ENCODE data around the gene SGO2.
"Not testable (repeated sequence)": the region's sequence is repeated elsewhere in the genome, so short reads cannot be mapped to it uniquely, and the experiment has no call there.

The SGO2 gene

GRCh38 chr2:200525066-200525465 lies 941 bp upstream of the SGO2 start:
- H3K27me3 ChIP-seq (ENCODE audit: control insufficient read depth, insufficient read depth, low read length): peaks cover 32% of the 10 kb centered on the region
- H3K9ac ChIP-seq (ENCODE audit: low read length): no peak overlapping the region
- no peaks in the 10 kb centered on the region for H3K36me3 ChIP-seq (ENCODE audit: control insufficient read depth, low read depth, low read length)
- H3K4me3 ChIP-seq (ENCODE audit: low read length): peak overlapping the region; percentile 97
- H3K27ac ChIP-seq (ENCODE audit: low read length): no peak overlapping the region
- no peaks in the 10 kb centered on the region for H3K9me3 ChIP-seq (ENCODE audit: control insufficient read depth, low read depth, low read length)
- peaks cover 8% of the 10 kb centered on the region for H3K4me1 ChIP-seq (ENCODE audit: control insufficient read depth, low read depth, low read length)

- H3K27me3 ChIP-seq (ENCODE audit: control insufficient read depth, insufficient read depth, low read length): peaks cover 31% of the 10 kb centered on the region
- H3K27ac ChIP-seq (ENCODE audit: low read length): no peak overlapping the region
- H3K4me3 ChIP-seq (ENCODE audit: low read length): peak overlapping the region; percentile 97
- no peaks in the 10 kb centered on the region for H3K36me3 ChIP-seq (ENCODE audit: control insufficient read depth, low read depth, low read length)
- no peak overlapping the region for H3K9ac ChIP-seq (ENCODE audit: low read length)
- peaks cover 8% of the 10 kb centered on the region for H3K4me1 ChIP-seq (ENCODE audit: control insufficient read depth, low read depth, low read length)
- no peaks in the 10 kb centered on the region for H3K9me3 ChIP-seq (ENCODE audit: control insufficient read depth, low read depth, low read length)
These were observed 491 bp upstream of the SGO2 start for GRCh38 chr2:200525551-200525881.

- Histone ChIP-seq H3K9ac (ENCODE audit: low read length) (no peak overlapping the region), H3K27me3 (ENCODE audit: control insufficient read depth, insufficient read depth, low read length) (peaks cover 10% of the 10 kb centered on the region), H3K4me3 (ENCODE audit: low read length) (no peak overlapping the region), H3K36me3 (ENCODE audit: control insufficient read depth, low read depth, low read length) (peaks cover 3% of the 10 kb centered on the region), H3K4me1 (ENCODE audit: control insufficient read depth, low read depth, low read length) (peaks cover 8% of the 10 kb centered on the region), H3K27ac (ENCODE audit: low read length) (no peak overlapping the region), H3K9me3 (ENCODE audit: control insufficient read depth, low read depth, low read length) (no peaks in the 10 kb centered on the region)
These were observed 2.2 kb downstream of the SGO2 start for GRCh38 chr2:200528228-200528627.

DNA sequence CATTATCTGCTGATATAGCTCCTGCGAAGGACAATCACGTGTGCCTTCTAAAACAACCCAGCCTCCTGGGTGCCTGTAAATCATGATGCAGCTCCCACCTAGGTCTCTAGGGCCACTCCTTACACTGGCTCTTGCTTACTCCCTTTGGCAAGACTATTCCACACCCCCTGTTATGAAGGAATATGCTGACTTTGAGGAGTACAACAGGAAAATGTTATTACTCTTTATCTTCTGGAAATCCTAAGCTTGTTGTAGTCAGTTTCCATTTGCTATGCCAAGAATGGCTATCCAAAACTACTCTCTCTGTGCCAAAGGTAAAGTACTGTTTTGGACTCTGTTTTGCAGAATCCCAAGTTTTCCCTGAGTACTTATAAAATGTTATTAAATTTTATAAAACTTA lies 7.7 kb downstream of the SGO2 start:
- Histone ChIP-seq H3K4me3 (ENCODE audit: low read length) (no peak overlapping the region), H3K9me3 (ENCODE audit: control insufficient read depth, low read depth, low read length) (no peaks in the 10 kb centered on the region), H3K36me3 (ENCODE audit: control insufficient read depth, low read depth, low read length) (peaks cover 11% of the 10 kb centered on the region), H3K27ac (ENCODE audit: low read length) (no peak overlapping the region), H3K4me1 (ENCODE audit: control insufficient read depth, low read depth, low read length) (no peaks in the 10 kb centered on the region), H3K27me3 (ENCODE audit: control insufficient read depth, insufficient read depth, low read length) (no peaks in the 10 kb centered on the region), H3K9ac (ENCODE audit: low read length) (no peak overlapping the region)

DNA sequence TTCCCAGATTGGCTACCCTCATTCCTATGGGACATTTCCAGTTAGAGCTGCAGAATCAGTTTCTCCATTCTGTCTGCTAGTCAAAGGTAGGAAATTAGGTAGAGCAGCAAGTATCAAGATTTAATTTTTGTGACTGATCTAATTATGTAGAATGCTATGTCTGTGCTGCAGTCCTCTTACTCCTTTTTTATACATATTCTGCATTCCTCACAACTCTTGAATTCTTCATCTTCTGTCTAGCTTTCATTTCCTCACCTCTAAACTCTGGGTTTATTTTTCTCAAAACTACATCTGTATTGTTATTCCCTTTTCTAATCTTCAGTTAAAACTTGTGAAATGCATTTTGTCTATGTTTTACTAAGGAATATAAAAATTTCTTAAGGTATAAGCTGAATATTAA lies 8.6 kb downstream of the SGO2 start:
- Histone ChIP-seq H3K9me3 (ENCODE audit: control insufficient read depth, low read depth, low read length) (no peaks in the 10 kb centered on the region), H3K27ac (ENCODE audit: low read length) (no peak overlapping the region), H3K4me1 (ENCODE audit: control insufficient read depth, low read depth, low read length) (no peaks in the 10 kb centered on the region), H3K27me3 (ENCODE audit: control insufficient read depth, insufficient read depth, low read length) (no peaks in the 10 kb centered on the region), H3K4me3 (ENCODE audit: low read length) (no peak overlapping the region), H3K36me3 (ENCODE audit: control insufficient read depth, low read depth, low read length) (peaks cover 11% of the 10 kb centered on the region), H3K9ac (ENCODE audit: low read length) (no peak overlapping the region)

- Histone ChIP-seq H3K9me3 (ENCODE audit: control insufficient read depth, low read depth, low read length) (no peaks in the 10 kb centered on the region), H3K27me3 (ENCODE audit: control insufficient read depth, insufficient read depth, low read length) (no peaks in the 10 kb centered on the region), H3K27ac (ENCODE audit: low read length) (no peak overlapping the region), H3K4me1 (ENCODE audit: control insufficient read depth, low read depth, low read length) (no peaks in the 10 kb centered on the region), H3K36me3 (ENCODE audit: control insufficient read depth, low read depth, low read length) (peaks cover 9% of the 10 kb centered on the region), H3K9ac (ENCODE audit: low read length) (no peak overlapping the region), H3K4me3 (ENCODE audit: low read length) (no peak overlapping the region)
These were observed 12.1 kb downstream of the SGO2 start for GRCh38 chr2:200538139-200538538.

DNA sequence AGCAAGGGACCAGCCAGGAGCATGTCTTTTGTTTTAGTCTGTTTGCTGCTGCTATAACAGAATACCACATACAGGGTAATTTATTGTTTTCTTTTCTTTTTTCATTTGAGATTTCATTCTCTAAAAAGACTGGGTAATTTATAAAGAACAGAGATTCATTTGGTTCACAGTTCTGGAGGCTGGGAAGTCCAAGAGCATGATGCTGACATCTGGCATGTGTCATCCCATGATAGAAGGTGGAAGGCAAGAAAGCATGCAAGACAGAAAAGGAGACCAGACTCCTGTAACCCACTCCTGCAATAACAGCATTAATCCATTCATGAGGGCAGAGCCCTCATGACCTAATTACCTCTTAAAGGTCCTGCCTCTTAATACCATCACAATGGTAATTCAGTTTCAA lies 14.8 kb downstream of the SGO2 start:
- Histone ChIP-seq H3K9me3 (ENCODE audit: control insufficient read depth, low read depth, low read length) (no peaks in the 10 kb centered on the region), H3K9ac (ENCODE audit: low read length) (no peak overlapping the region), H3K4me1 (ENCODE audit: control insufficient read depth, low read depth, low read length) (no peaks in the 10 kb centered on the region), H3K4me3 (ENCODE audit: low read length) (no peak overlapping the region), H3K27me3 (ENCODE audit: control insufficient read depth, insufficient read depth, low read length) (no peaks in the 10 kb centered on the region), H3K27ac (ENCODE audit: low read length) (no peak overlapping the region), H3K36me3 (ENCODE audit: control insufficient read depth, low read depth, low read length) (peaks cover 13% of the 10 kb centered on the region)

GRCh38 chr2:200566596-200566995 lies 40.6 kb downstream of the SGO2 start:
- not testable (repeated sequence) for H3K27ac ChIP-seq (ENCODE audit: low read length); H3K4me3 ChIP-seq (ENCODE audit: low read length); H3K36me3 ChIP-seq (ENCODE audit: control insufficient read depth, low read depth, low read length); H3K9me3 ChIP-seq (ENCODE audit: control insufficient read depth, low read depth, low read length); H3K9ac ChIP-seq (ENCODE audit: low read length); H3K27me3 ChIP-seq (ENCODE audit: control insufficient read depth, insufficient read depth, low read length); H3K4me1 ChIP-seq (ENCODE audit: control insufficient read depth, low read depth, low read length)

DNA sequence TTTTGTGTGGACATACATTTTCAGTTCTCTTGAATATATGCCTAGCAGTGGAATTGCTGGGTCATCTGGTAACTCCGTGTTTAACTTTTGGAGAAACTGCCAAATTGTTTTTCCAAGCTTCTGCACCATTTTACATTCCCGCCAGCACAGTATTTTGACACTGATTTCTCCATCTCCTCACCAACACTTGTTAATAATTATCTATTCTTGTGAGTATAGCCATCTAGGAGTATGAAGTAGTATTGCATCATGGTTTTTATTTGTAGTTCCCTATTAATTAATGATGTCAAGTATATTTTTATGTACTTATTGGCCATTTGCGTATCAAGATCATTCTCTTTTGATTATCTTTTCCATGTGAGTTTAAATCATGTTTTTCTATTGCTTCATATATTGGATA lies 41.9 kb downstream of the SGO2 start:
- Histone ChIP-seq H3K9ac (ENCODE audit: low read length) (no peak overlapping the region), H3K4me3 (ENCODE audit: low read length) (no peak overlapping the region), H3K27me3 (ENCODE audit: control insufficient read depth, insufficient read depth, low read length) (no peaks in the 10 kb centered on the region), H3K36me3 (ENCODE audit: control insufficient read depth, low read depth, low read length) (peaks cover 13% of the 10 kb centered on the region), H3K27ac (ENCODE audit: low read length) (no peak overlapping the region), H3K4me1 (ENCODE audit: control insufficient read depth, low read depth, low read length) (no peaks in the 10 kb centered on the region), H3K9me3 (ENCODE audit: control insufficient read depth, low read depth, low read length) (no peaks in the 10 kb centered on the region)

GRCh38 chr2:200575957-200576356 lies 50.0 kb downstream of the SGO2 start:
- H3K9ac ChIP-seq (ENCODE audit: low read length): no peak overlapping the region
- no peaks in the 10 kb centered on the region for H3K9me3 ChIP-seq (ENCODE audit: control insufficient read depth, low read depth, low read length)
- H3K4me1 ChIP-seq (ENCODE audit: control insufficient read depth, low read depth, low read length): no peaks in the 10 kb centered on the region
- H3K4me3 ChIP-seq (ENCODE audit: low read length): no peak overlapping the region
- H3K27ac ChIP-seq (ENCODE audit: low read length): no peak overlapping the region
- H3K27me3 ChIP-seq (ENCODE audit: control insufficient read depth, insufficient read depth, low read length): no peaks in the 10 kb centered on the region
- H3K36me3 ChIP-seq (ENCODE audit: control insufficient read depth, low read depth, low read length): peaks cover 10% of the 10 kb centered on the region

- Histone ChIP-seq H3K9me3 (ENCODE audit: control insufficient read depth, low read depth, low read length) (no peaks in the 10 kb centered on the region), H3K27ac (ENCODE audit: low read length) (no peak overlapping the region), H3K9ac (ENCODE audit: low read length) (no peak overlapping the region), H3K4me3 (ENCODE audit: low read length) (no peak overlapping the region), H3K4me1 (ENCODE audit: control insufficient read depth, low read depth, low read length) (no peaks in the 10 kb centered on the region), H3K36me3 (ENCODE audit: control insufficient read depth, low read depth, low read length) (peaks cover 7% of the 10 kb centered on the region), H3K27me3 (ENCODE audit: control insufficient read depth, insufficient read depth, low read length) (no peaks in the 10 kb centered on the region)
These were observed 51.0 kb downstream of the SGO2 start for GRCh38 chr2:200577027-200577426.

DNA sequence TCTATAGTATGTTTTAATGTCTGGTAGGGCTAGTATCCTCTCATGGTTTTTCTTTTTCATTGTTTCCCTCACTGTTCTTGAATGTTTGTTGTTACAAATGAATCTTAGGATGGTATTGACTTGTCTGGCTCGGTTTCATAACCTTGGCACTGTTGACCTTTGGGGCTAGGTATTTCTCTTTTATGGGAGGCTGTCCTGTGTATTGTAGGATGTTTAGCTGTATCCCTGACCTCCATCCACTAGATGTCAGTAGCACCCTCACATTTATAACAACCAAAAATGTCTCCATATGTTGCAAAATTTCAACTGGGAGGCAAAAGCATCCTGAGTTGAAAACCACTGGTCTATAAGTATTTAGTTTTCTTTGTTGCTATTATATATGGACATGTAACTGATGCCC lies 52.8 kb downstream of the SGO2 start:
- no peak overlapping the region for H3K9ac ChIP-seq (ENCODE audit: low read length)
- no peak overlapping the region for H3K4me3 ChIP-seq (ENCODE audit: low read length)
- H3K9me3 ChIP-seq (ENCODE audit: control insufficient read depth, low read depth, low read length): no peaks in the 10 kb centered on the region
- H3K27me3 ChIP-seq (ENCODE audit: control insufficient read depth, insufficient read depth, low read length): no peaks in the 10 kb centered on the region
- H3K27ac ChIP-seq (ENCODE audit: low read length): no peak overlapping the region
- H3K36me3 ChIP-seq (ENCODE audit: control insufficient read depth, low read depth, low read length): no peaks in the 10 kb centered on the region
- H3K4me1 ChIP-seq (ENCODE audit: control insufficient read depth, low read depth, low read length): no peaks in the 10 kb centered on the region

DNA sequence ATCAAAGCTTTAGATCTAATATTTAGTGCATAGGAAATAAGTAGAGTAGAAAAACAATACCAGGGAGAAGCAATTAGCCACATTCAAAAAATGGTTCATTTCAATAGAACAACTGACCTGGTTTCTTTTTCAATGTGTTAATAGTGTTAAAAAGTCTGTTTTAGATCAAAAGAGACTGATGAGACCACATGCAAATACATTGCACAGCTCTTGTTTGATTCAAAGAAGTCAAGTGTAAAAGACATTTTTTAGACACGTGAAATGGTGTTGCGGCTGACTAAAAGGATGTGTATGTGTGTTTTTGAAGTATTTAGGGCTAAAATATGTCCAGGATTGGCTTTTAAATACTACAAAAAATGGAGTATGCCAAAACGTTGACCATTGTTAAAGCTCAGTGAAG lies 58.6 kb downstream of the SGO2 start:
- peaks cover 17% of the 10 kb centered on the region for H3K27me3 ChIP-seq (ENCODE audit: control insufficient read depth, insufficient read depth, low read length)
- H3K27ac ChIP-seq (ENCODE audit: low read length): no peak overlapping the region
- H3K4me1 ChIP-seq (ENCODE audit: control insufficient read depth, low read depth, low read length): peaks cover 6% of the 10 kb centered on the region
- H3K9ac ChIP-seq (ENCODE audit: low read length): no peak overlapping the region
- no peaks in the 10 kb centered on the region for H3K36me3 ChIP-seq (ENCODE audit: control insufficient read depth, low read depth, low read length)
- no peaks in the 10 kb centered on the region for H3K9me3 ChIP-seq (ENCODE audit: control insufficient read depth, low read depth, low read length)
- no peak overlapping the region for H3K4me3 ChIP-seq (ENCODE audit: low read length)
